Frontal cortex (tissue), 4 donors: ENCODE data around the gene ULK3. TPM values are rescaled to one million over a fixed set of nuclear protein-coding genes. Genes with fewer than 3 reads are reported as not detected.
"Not testable (repeated sequence)": the region's sequence is repeated elsewhere in the genome, so short reads cannot be mapped to it uniquely, and the experiment has no call there.

Experiments used
- DNase-seq, 2 donors: peaks; one replicate each; pipeline ENCODE4 v3.0.0; 2012; ENCODE audit warnings: low spot score in 2 of 2
- FAIRE-seq: peaks from 2 replicates; lab custom pipeline; 2012; peaks lifted over from hg19 to GRCh38; lab: Jason Lieb, UNC
- total RNA-seq: library from RNA; depleted of rRNA; stranded (reverse); fragments of >200 nt; gene quantifications from one replicate; pipeline ENCODE4 v1.2.3, GENCODE V29; 2014
- donor health status: control.
- donor health status: control.
- donor health status: control.

Gene ULK3, protein sequence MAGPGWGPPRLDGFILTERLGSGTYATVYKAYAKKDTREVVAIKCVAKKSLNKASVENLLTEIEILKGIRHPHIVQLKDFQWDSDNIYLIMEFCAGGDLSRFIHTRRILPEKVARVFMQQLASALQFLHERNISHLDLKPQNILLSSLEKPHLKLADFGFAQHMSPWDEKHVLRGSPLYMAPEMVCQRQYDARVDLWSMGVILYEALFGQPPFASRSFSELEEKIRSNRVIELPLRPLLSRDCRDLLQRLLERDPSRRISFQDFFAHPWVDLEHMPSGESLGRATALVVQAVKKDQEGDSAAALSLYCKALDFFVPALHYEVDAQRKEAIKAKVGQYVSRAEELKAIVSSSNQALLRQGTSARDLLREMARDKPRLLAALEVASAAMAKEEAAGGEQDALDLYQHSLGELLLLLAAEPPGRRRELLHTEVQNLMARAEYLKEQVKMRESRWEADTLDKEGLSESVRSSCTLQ
- 30.6 TPM for total RNA-seq

DNA sequence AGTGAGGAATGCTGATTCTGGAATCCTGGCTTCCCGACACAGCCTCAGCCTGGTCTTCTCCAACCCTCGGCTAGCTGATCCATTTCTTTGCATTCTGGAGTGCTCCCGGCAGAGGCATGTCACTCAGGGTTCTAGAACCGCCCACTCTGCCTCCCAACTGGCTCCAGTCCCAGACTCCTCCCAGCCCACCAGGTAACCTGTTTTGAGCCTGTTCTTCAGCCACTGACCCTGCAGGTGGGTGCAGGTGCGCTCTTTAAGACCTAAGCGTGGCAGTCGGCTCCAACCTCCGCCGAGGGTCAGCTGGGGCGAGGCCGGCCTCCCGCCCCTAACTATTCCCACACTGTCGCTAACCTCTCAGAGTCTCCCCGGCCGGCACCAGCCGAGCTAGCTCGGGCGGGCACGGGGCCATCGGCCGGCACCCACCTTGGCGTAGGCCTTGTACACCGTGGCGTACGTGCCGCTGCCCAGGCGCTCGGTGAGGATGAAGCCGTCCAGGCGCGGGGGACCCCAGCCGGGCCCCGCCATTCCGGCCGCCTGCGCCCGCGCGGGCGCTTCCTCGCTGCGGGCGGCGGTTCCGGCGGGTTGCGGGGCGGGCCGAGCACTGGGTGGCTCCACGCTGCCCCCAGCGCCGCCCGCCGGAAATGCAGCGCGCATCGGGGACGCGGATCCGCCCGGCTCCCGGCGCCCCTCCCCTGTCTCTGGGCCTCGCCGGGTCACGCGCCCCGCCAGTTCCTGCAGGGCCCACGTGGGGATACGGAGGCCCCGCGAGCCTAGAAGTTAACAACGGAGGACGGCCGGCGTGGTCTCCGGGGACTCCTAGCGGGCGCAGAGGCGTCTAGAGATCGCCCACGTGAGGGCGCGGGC, at the start of gene ULK3:
Gene ULK3 (minus strand): TSS at position 576 of the 864 bp plus-strand sequence. CDS start 51 bp downstream, at position 525.
- DNase-seq (peak; percentile 99), FAIRE-seq (no peak)

DNA sequence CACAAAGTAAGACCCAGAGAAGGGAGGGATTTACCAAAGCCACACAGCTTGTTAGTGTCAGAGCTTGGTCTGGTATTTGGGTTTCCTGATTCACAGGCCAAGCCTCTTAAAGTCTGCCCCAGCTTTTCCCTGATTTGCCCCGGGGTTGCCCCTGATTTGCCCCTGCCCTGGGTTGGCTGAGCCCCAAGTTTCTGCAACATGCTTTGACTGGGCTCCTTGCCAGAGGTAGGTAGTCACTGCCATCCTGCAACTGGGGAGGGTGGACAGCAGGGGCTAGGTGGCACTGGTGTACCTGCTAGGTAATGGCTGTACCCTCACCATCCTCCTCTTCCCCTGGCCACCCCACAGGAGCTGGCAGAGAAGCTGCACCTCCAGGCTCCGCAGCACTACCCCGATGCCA, 49.4 kb upstream of the ULK3 start:
- FAIRE-seq, result no peak
- DNase-seq, result no peak

DNA sequence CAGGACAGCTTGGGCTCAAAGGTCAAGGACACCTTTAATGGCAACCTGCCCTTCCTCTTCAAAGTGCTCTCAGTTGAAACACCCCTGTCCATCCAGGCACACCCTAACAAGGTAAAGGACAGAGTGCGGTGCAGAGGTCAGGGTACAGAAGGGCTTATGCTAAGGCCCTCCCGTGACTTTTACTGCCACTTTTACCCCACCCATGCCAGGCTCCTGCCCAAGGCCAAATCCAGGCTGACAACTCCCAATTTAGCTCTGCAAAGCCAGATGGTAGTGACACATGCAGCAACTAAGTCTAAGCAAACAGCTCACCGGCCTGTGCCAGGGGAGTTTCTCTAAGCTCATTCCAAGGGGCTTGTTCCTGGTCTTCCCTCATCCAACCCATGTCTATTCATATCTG, 48.5 kb upstream of the ULK3 start:
- DNase-seq (no peak), FAIRE-seq (no peak)

DNA sequence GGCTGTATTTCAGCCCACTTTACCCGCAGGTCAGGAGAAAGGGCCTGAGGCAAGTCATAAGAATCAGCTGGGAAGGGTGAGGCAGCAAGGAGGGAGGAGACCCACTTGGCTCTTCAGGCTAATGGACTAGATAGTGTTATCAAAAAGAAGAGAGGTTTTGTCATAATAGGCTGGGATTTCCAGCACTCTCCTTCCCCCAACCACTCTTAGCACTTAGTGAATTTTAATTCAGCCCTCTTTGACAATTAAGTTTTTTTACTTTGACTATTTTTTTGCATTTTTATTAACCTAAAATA, 47.7 kb upstream of the ULK3 start:
- no peak for FAIRE-seq

DNA sequence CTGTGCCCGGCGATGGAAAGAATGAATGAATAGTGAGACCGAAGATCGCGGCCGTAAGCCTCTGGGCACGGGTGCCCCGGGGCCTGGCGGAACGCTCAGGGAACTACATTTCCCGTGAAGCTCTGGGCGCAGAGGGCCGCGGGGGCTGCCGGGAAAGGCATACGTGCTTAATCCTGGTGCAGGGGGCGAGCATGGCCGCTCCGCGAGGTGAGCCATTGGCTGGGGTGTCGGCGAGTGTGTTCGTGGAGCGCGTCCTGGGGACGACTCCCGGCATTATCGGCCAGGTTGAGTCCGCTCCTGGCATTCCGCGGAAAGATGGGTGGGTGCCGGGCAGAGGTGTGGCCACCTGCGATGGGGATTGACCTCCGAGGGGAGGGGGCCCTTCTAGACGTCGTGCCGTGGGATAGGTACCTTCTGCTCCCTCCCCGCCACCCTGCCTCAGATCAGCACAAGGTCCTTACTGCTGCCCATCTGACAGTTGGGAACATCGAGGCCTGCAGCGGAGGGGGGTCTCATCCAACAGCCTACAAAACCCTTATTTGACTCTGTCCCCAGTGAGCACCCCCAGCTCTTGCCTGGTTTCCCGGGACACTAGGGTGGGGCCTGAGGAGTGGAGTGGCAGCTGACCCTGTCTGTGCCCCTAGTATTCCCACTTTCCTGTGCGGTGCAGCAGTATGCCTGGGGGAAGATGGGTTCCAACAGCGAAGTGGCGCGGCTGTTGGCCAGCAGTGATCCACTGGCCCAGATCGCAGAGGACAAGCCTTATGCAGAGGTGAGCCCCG, 47.1 kb upstream of the ULK3 start, which contains the start of gene MPI:
Gene MPI (plus strand): TSS at position 160 of the 782 bp plus-strand sequence. CDS start 32 bp downstream, at position 192.
- FAIRE-seq (no peak), DNase-seq (peak; percentile 89 to 94)

More for the DNA sequence above, 47.7 kb upstream of the ULK3 start:
- no peak for DNase-seq

DNA sequence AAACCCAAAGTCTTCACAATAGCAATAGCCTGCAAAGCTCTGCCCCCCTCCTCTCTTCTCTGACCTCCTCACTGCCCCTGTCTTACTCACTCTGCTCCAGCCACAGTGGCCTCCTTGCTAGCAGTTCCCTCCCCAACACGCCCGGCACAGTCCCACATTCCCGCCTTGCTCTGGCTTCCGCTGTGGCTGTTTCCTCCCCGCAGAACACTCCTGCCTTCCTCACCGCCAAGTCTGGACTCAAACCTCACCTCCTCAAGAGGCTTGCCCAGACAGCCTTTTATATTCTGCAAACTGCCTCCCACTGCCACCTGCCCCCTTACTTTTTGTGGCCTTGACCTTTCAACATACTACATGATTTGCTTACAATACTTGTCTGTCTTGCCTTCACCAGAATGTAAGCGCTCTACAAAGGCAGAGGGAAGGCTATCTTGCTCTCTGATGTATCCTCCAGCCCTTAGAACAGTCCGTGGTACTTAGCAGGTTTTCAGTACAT, 46.5 kb upstream of the ULK3 start:
- DNase-seq, result peak; percentile 56 to 63
- FAIRE-seq, result no peak

DNA sequence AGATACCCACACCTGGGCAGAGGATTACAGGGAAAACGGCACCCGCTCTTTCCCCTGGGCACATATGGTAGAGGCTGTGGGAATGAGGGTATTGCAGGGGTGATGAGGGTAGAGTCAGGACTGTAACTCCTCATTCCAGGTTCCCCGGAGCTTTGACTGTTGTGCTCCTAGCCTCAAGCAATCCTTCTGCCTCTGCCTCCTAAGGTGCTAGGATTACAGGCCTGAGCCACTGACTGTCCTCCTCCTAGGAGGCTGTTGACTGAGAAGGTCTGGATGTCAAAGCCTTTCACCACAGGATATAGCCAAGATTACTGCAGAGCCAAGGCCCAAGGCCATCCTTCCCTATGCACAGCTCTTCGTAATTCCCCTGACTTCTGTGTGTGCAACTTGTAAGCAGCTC, 45.8 kb upstream of the ULK3 start:
- DNase-seq (no peak), FAIRE-seq (no peak)

DNA sequence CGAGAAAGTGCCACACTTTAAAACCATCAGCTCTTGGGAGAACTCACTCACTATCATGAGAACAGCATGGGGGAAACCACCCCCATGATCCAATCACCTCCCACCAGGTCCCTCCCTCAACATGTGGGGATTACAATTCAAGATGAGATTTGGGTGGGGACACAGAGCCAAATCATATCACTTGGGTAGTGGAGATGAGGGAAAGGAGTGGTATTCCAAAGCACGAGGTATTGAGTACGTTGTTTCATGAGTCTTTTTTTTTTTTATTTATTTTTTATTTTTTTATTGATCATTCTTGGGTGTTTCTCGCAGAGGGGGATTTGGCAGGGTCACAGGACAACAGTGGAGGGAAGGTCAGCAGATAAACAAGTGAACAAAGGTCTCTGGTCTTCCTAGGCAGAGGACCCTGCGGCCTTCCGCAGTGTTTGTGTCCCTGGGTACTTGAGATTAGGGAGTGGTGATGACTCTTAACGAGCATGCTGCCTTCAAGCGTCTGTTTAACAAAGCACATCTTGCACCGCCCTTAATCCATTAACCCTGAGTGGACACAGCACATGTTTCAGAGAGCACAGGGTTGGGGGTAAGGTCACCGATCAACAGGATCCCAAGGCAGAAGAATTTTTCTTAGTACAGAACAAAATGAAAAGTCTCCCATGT, 44.7 kb upstream of the ULK3 start:
- FAIRE-seq, DNase-seq: not testable (repeated sequence)

DNA sequence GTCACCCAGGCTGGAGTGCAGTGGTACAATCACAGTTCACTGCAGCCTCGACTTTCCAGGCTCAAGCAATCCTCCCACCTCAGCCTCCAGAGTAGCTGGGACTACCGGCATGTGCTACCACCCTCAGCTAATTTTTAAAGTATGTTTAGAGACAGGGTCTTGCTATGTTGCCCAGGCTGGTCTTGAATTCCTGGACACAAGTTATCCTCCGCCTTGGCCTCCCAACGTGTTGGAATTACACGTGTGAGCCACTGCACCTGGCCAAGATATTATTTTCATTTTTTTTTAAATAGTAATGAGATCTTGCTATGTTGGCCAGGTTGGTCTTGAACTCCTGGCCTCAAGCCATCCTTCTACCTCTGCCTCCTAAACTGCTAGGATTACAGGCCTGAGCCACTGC, 42.5 kb upstream of the ULK3 start:
- no peak for DNase-seq
- no peak for FAIRE-seq

DNA sequence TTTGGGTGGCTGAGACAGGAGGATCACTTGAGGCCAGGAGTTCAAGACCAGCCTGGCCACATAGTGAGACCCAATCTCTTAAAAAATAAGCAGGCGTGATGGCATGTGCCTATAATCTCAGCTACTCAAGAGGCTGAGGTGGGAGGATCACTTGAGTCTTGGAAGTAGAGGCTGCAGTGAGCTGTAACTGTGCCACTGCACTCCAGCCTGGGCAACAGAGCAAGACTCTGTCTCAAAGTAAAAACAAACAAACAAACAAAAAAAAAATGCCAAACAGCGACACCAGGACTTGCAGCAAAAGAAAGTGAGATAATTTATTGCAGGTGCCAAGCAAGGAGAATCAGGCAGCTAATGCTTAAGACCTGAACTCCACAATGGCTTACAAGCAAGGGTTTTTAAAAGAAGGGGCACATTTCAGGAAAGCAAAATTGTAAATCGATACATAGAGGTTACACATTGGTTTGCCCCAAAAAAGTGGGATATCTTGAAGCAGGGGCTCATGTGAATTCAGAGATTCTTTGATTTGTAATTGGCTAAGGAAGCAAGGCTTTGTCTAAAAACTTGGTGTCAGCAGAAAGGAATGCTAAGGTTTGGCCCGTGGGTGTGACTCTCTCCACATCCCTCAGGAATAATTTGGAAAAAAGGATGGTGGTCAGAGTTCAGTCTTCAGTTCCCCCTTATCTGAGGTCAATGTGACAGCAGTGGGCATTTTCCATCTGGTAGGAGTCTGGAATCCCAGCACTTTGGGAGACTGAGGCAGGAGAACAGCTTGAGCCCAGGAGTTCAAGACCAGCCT, 41.7 kb upstream of the ULK3 start:
- no peak for FAIRE-seq
- DNase-seq, result no peak

DNA sequence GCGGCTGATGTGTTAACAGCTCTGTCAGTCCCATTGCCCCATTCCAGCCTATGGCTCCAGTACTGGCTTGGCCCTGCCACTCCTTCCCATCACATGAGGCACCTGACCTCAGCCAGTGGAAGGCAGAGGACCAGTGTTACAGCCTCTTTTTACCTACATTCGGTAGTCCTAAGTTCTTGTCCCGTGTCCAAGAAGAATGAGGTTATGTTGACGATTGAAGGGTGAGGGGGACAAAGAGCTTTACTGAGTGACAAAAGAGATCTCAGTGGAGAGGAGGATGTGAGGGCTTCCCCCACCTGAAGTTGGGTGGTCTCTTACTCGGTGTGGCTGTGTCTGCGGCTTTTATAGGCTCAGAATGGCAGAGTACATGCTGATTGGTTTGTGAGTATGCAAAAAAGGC, 39.6 kb upstream of the ULK3 start:
- DNase-seq, result no peak
- FAIRE-seq, result no peak

DNA sequence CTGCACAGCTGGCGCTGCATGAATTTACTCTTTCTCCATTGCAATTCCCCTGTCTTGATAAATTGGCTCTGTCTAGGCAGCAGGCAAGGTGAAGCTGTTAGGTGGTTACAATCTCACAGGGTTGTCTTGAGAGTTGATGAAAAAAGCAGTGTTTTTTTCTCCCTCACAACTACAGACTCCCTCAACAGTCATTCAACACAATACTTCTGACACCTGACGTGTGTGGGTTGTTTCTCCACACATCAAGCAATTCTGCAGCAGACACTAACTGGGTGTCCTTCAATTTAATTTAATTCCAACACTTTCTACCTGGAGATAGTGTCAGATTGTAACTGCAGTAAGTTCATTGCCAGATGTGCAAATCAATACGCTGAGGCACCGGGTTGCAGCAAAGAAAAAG, 35.3 kb upstream of the ULK3 start:
- FAIRE-seq (no peak), DNase-seq (no peak)

DNA sequence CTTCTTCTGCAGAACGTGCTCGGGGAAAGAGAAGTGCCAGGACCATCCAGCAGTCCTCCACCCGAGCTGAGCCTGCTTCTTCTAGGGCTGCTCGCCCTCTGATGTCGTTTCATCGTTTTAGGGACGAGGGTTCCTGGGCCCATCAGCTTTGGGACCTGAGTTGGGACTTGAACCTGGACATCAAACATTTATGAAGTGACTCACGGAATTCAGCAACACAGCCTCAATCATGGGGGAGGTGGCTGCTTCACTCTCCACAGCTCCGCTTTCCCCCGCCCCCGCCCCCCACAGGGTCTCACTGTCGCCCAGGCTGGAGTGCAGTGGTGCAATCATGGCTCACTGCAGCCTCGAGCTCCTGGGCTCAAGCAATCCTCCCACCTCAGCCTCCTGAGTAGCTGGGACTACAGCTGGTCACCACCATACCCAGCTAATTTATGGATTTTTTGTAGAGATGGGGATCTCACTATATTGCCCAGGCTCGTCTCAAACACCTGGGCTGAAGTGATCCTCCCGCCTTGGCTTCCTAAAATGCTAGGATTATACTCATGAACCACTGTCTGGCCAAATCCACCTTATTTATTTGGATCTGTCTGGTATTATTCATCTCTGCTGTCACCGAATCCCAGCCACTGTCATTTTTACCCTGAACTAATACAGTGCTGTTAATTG, 30.9 kb upstream of the ULK3 start:
- FAIRE-seq (no peak), DNase-seq (no peak)

DNA sequence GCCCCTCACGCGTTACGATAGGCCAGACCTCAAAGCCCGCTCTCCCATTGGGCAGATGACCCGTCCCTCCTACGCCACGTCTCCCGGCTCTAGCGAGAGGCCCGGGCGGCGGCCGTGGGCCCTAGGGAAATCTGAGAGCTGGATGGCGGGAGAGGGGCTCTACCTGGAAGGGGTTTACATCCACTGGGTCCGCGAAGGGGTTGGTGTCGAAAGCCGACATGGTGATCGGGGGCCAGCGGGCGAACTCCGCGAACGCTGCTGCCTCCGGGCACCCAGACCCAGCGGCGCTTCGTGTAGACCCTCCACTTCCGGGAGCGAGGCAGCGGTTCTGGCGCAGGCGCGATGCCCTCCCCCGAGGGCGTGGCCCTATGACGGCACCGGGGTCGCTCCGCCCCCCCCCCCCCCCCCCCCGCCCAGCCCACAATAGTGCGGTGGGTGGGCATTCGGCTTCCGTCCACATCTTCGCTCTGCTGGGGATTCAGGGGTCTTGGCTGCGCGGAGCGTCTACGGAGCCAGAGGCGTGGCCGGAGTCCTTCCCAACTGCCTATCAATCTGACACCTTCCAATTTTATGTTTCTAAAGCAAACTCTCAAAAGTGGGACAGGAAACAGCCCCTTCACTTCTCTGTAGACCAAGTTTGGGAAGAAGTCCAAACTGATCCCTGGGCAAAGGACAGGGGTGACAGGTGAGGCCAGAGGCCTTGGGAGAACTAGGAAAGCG, 30.2 kb upstream of the ULK3 start, which contains the start of gene SCAMP2:
Gene SCAMP2 (minus strand): TSS at position 330 of the 720 bp plus-strand sequence. CDS start 110 bp downstream, at position 220.
- DNase-seq (peak; percentile 90 to 95), FAIRE-seq (no peak)

DNA sequence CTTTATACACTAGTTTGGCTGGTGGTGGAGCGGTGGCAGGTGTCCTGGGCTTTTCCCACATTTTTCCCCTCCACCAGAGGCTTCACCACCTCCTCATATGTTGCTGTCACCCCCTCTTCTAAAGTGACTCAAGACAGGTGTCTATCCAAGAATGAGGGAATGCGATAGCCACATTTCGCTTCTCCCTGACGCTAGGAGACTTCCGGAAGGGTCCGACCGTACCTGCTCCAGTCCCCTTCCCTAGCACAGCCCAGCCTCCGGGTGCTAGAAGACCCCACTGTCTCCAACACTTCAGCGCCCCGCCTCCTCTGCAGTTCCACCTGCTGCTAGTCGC, 29.7 kb upstream of the ULK3 start:
- FAIRE-seq (no peak), DNase-seq (no peak)

DNA sequence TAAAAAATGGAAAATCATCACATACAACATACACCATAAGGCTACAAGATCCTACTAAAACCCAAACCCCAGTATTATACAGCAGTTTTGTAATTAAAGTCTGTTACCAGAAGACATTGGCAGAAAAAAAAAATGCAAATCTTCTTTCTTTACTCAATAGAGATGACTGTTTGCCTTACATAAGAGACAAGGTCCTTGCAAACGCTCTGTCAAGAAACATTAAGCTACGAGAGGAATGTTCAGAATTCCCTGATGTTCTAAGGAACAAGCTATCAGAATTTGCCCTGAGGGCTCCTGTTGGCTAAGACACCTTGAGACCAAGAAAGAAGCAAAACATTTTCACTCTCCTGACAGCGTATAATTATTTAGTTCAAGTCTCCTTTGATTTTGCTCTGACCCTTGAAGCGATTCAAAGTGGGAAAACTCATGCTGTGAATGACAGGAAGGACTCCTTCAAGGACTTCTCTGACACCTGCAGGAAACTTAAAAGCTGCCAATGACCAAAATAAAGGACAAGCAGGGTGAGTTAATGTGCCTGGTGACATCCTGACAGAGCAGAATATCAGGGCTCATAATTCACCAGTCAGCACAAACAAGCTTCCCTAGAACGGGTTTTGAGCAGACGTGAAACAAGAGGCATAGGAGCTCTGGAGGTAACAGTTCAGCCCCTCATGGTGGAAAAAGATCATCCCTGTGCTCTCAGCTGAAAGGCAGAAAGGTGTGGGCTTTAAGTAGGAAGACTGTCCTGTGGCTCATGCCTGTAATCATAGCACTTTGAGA, 27.7 kb upstream of the ULK3 start:
- DNase-seq (no peak), FAIRE-seq (no peak)
